ENCODE results near the gene KIRREL3. TPM values are rescaled to one million over a fixed set of nuclear protein-coding genes. Genes with fewer than 3 reads are reported as not detected.

KIRREL3 gene
- total RNA-seq, 5 donors from 2014 or later (not counting 1 experiment from before 2014, with no cell fraction given), result not detected

- peaks cover 4 to 11% of the 10 kb centered on the region in 2 donors for H3K27me3 Mint-ChIP-seq
- no peaks in the 10 kb centered on the region for H3K4me1 Mint-ChIP-seq
- ATAC-seq (replicated peaks in 1 of 4) (no peak), DNase-seq (no peak)
- no peaks in the 10 kb centered on the region for H3K4me1 ChIP-seq (ENCODE audit: control insufficient read depth in 1 of 2, extremely low read depth in 1 of 2, insufficient read depth in 2 of 2, low read length in 2 of 2)
- no peak overlapping the region for H3K27ac Mint-ChIP-seq
- no peak overlapping the region for H3K4me3 Mint-ChIP-seq
- CTCF ChIA-PET, result no interaction called here
- H3K27ac ChIP-seq (ENCODE audit: low read length), result no peak overlapping the region
- H3K4me3 ChIP-seq (ENCODE audit: control insufficient read depth in 1 of 2, extremely low read depth in 1 of 2, low read length in 1 of 2), result no peak overlapping the region
- 90% methylated on average over 2 of the region's 2 CpGs for WGBS (ENCODE audit: insufficient coverage)
- H3K36me3 Mint-ChIP-seq, result no peaks in the 10 kb centered on the region
- no peaks in the 10 kb centered on the region for H3K36me3 ChIP-seq (ENCODE audit: control insufficient read depth in 2 of 2, extremely low read depth in 1 of 2, insufficient read depth in 1 of 2, low read length in 1 of 2)
- POLR2A ChIA-PET, result no interaction called here
- no peaks in the 10 kb centered on the region for H3K9me3 ChIP-seq
- peaks cover 0 to 3% of the 10 kb centered on the region in 2 experiments for H3K27me3 ChIP-seq (replicated peaks in 1 of 2; ENCODE audit: control insufficient read depth in 2 of 2, extremely low read depth in 1 of 2, insufficient read depth in 2 of 2, low read length in 1 of 2)
- no peaks in the 10 kb centered on the region for H3K9me3 Mint-ChIP-seq
These were observed 313.1 kb downstream of the KIRREL3 start for GRCh38 chr11:126687477-126687876.

GRCh38 chr11:126686938-126687337 is 313.6 kb downstream of the KIRREL3 start:
- POLR2A ChIA-PET, result no interaction called here
- Histone ChIP-seq H3K27me3 (replicated peaks in 1 of 2; ENCODE audit: control insufficient read depth in 2 of 2, extremely low read depth in 1 of 2, insufficient read depth in 2 of 2, low read length in 1 of 2) (peaks cover 0 to 3% of the 10 kb centered on the region in 2 experiments), H3K4me3 (ENCODE audit: control insufficient read depth in 1 of 2, extremely low read depth in 1 of 2, low read length in 1 of 2) (no peak overlapping the region), H3K4me1 (ENCODE audit: control insufficient read depth in 1 of 2, extremely low read depth in 1 of 2, insufficient read depth in 2 of 2, low read length in 2 of 2) (no peaks in the 10 kb centered on the region), H3K36me3 (ENCODE audit: control insufficient read depth in 2 of 2, extremely low read depth in 1 of 2, insufficient read depth in 1 of 2, low read length in 1 of 2) (no peaks in the 10 kb centered on the region), H3K9me3 (no peaks in the 10 kb centered on the region), H3K27ac (ENCODE audit: low read length) (no peak overlapping the region)
- ATAC-seq (replicated peaks in 1 of 4), result no peak
- 81% methylated on average over 2 of the region's 4 CpGs for WGBS (ENCODE audit: insufficient coverage)
- no peak overlapping the region for H3K4me3 Mint-ChIP-seq
- CTCF ChIA-PET, result no interaction called here
- H3K4me1 Mint-ChIP-seq, result no peaks in the 10 kb centered on the region
- no peak overlapping the region for H3K27ac Mint-ChIP-seq
- H3K27me3 Mint-ChIP-seq, result peaks cover 4 to 11% of the 10 kb centered on the region in 2 donors
- H3K36me3 Mint-ChIP-seq, result no peaks in the 10 kb centered on the region
- no peaks in the 10 kb centered on the region for H3K9me3 Mint-ChIP-seq
- no peak for DNase-seq

- WGBS (ENCODE audit: insufficient coverage), result 83% methylated on average over 15 of the region's 19 CpGs
- Mint-ChIP-seq H3K4me1 (no peaks in the 10 kb centered on the region), H3K36me3 (no peaks in the 10 kb centered on the region), H3K9me3 (no peaks in the 10 kb centered on the region), H3K27me3 (peaks cover 4 to 11% of the 10 kb centered on the region in 2 donors), H3K4me3 (no peak overlapping the region), H3K27ac (no peak overlapping the region)
- Histone ChIP-seq H3K9me3 (no peaks in the 10 kb centered on the region), H3K36me3 (ENCODE audit: control insufficient read depth in 2 of 2, extremely low read depth in 1 of 2, insufficient read depth in 1 of 2, low read length in 1 of 2) (no peaks in the 10 kb centered on the region), H3K4me3 (ENCODE audit: control insufficient read depth in 1 of 2, extremely low read depth in 1 of 2, low read length in 1 of 2) (no peak overlapping the region), H3K27me3 (replicated peaks in 1 of 2; ENCODE audit: control insufficient read depth in 2 of 2, extremely low read depth in 1 of 2, insufficient read depth in 2 of 2, low read length in 1 of 2) (peaks cover 0 to 3% of the 10 kb centered on the region in 2 experiments), H3K27ac (ENCODE audit: low read length) (no peak overlapping the region), H3K4me1 (ENCODE audit: control insufficient read depth in 1 of 2, extremely low read depth in 1 of 2, insufficient read depth in 2 of 2, low read length in 2 of 2) (no peaks in the 10 kb centered on the region)
- DNase-seq, result no peak
- ChIA-PET POLR2A (no interaction called here), CTCF (no interaction called here)
- ATAC-seq (replicated peaks in 1 of 4), result no peak
These were observed 316.5 kb downstream of the KIRREL3 start for GRCh38 chr11:126683766-126684728.

GRCh38 chr11:126682590-126682989 is 318.0 kb downstream of the KIRREL3 start:
- no peak overlapping the region for H3K27ac Mint-ChIP-seq
- DNase-seq (no peak), ATAC-seq (replicated peaks in 1 of 4) (no peak)
- no peaks in the 10 kb centered on the region for H3K36me3 ChIP-seq (ENCODE audit: control insufficient read depth in 2 of 2, extremely low read depth in 1 of 2, insufficient read depth in 1 of 2, low read length in 1 of 2)
- POLR2A ChIA-PET, result no interaction called here
- peaks cover 0 to 5% of the 10 kb centered on the region in 2 experiments for H3K27me3 ChIP-seq (replicated peaks in 1 of 2; ENCODE audit: control insufficient read depth in 2 of 2, extremely low read depth in 1 of 2, insufficient read depth in 2 of 2, low read length in 1 of 2)
- H3K9me3 Mint-ChIP-seq, result no peaks in the 10 kb centered on the region
- H3K27me3 Mint-ChIP-seq, result peaks cover 4 to 12% of the 10 kb centered on the region in 2 donors
- H3K36me3 Mint-ChIP-seq, result no peaks in the 10 kb centered on the region
- CTCF ChIA-PET, result no interaction called here
- no peak overlapping the region for H3K4me3 ChIP-seq (ENCODE audit: control insufficient read depth in 1 of 2, extremely low read depth in 1 of 2, low read length in 1 of 2)
- no peaks in the 10 kb centered on the region for H3K4me1 ChIP-seq (ENCODE audit: control insufficient read depth in 1 of 2, extremely low read depth in 1 of 2, insufficient read depth in 2 of 2, low read length in 2 of 2)
- no peak overlapping the region for H3K27ac ChIP-seq (ENCODE audit: low read length)
- H3K4me3 Mint-ChIP-seq, result no peak overlapping the region
- 83% methylated on average over 2 of the region's 8 CpGs for WGBS (ENCODE audit: insufficient coverage)
- H3K9me3 ChIP-seq, result no peaks in the 10 kb centered on the region
- no peaks in the 10 kb centered on the region for H3K4me1 Mint-ChIP-seq

GRCh38 chr11:126680700-126681099 is 319.9 kb downstream of the KIRREL3 start:
- Mint-ChIP-seq H3K36me3 (no peaks in the 10 kb centered on the region), H3K27ac (no peak overlapping the region), H3K4me1 (no peaks in the 10 kb centered on the region), H3K27me3 (peaks cover 6 to 10% of the 10 kb centered on the region in 2 donors), H3K9me3 (no peaks in the 10 kb centered on the region), H3K4me3 (no peak overlapping the region)
- Histone ChIP-seq H3K36me3 (ENCODE audit: control insufficient read depth in 2 of 2, extremely low read depth in 1 of 2, insufficient read depth in 1 of 2, low read length in 1 of 2) (no peaks in the 10 kb centered on the region), H3K27me3 (replicated peaks in 1 of 2; ENCODE audit: control insufficient read depth in 2 of 2, extremely low read depth in 1 of 2, insufficient read depth in 2 of 2, low read length in 1 of 2) (peaks cover 0 to 13% of the 10 kb centered on the region in 2 experiments), H3K27ac (ENCODE audit: low read length) (no peak overlapping the region), H3K9me3 (no peaks in the 10 kb centered on the region), H3K4me3 (ENCODE audit: control insufficient read depth in 1 of 2, extremely low read depth in 1 of 2, low read length in 1 of 2) (no peak overlapping the region), H3K4me1 (ENCODE audit: control insufficient read depth in 1 of 2, extremely low read depth in 1 of 2, insufficient read depth in 2 of 2, low read length in 2 of 2) (no peaks in the 10 kb centered on the region)
- 60% methylated on average over 2 of the region's 3 CpGs for WGBS (ENCODE audit: insufficient coverage)
- POLR2A ChIA-PET, result no interaction called here
- DNase-seq, result no peak
- CTCF ChIA-PET, result no interaction called here
- no peak for ATAC-seq (replicated peaks in 1 of 4)

- ChIA-PET CTCF (no interaction called here), POLR2A (no interaction called here)
- no peaks in the 10 kb centered on the region for H3K9me3 Mint-ChIP-seq
- no peaks in the 10 kb centered on the region for H3K4me1 Mint-ChIP-seq
- Histone ChIP-seq H3K9me3 (no peaks in the 10 kb centered on the region), H3K4me3 (ENCODE audit: control insufficient read depth in 1 of 2, extremely low read depth in 1 of 2, low read length in 1 of 2) (no peak overlapping the region), H3K27ac (ENCODE audit: low read length) (no peak overlapping the region), H3K36me3 (ENCODE audit: control insufficient read depth in 2 of 2, extremely low read depth in 1 of 2, insufficient read depth in 1 of 2, low read length in 1 of 2) (no peaks in the 10 kb centered on the region), H3K4me1 (ENCODE audit: control insufficient read depth in 1 of 2, extremely low read depth in 1 of 2, insufficient read depth in 2 of 2, low read length in 2 of 2) (no peaks in the 10 kb centered on the region), H3K27me3 (replicated peaks in 1 of 2; ENCODE audit: control insufficient read depth in 2 of 2, extremely low read depth in 1 of 2, insufficient read depth in 2 of 2, low read length in 1 of 2) (peaks cover 0 to 12% of the 10 kb centered on the region in 2 experiments)
- no peaks in the 10 kb centered on the region for H3K36me3 Mint-ChIP-seq
- no peak overlapping the region for H3K27ac Mint-ChIP-seq
- DNase-seq, result no peak
- WGBS (ENCODE audit: insufficient coverage), result 83% methylated on average over 1 of the region's 4 CpGs
- no peak for ATAC-seq (replicated peaks in 1 of 4)
- H3K27me3 Mint-ChIP-seq, result peaks cover 4 to 12% of the 10 kb centered on the region in 2 donors
- no peak overlapping the region for H3K4me3 Mint-ChIP-seq
These were observed 320.4 kb downstream of the KIRREL3 start for GRCh38 chr11:126680131-126680530.
